HepG2 (cell line): Measurements from ENCODE around the gene PERP. TPM values are rescaled to one million over a fixed set of nuclear protein-coding genes. Genes with fewer than 3 reads are reported as not detected.

Experiments used
- CBX5 ChIP-seq: sonication (generic); formaldehyde crosslinking; IDR thresholded peaks from 2 replicates; pipeline ENCODE4 v1.4.0; 2020; ENCODE audit warnings: missing genetic modification reagents, borderline replicate concordance
- FOXJ3 ChIP-seq: sonication (generic); formaldehyde crosslinking; IDR thresholded peaks from 2 replicates; pipeline ENCODE4 v1.4.0; 2020; ENCODE audit warnings: missing genetic modification reagents, mild to moderate bottlenecking, borderline replicate concordance
- HMGXB3 ChIP-seq: sonication (generic); formaldehyde crosslinking; IDR thresholded peaks from 2 replicates; pipeline ENCODE4 v1.4.0; 2020; ENCODE audit warnings: missing genetic modification reagents, borderline replicate concordance
- KDM5A ChIP-seq: fragments of 200-600 bp; sonication (generic); IDR thresholded peaks from 2 replicates; pipeline ENCODE4 v1.7.0; 2018; ENCODE audit warnings: antibody characterized with exemption, mild to moderate bottlenecking, low read length, borderline replicate concordance
- MED1 ChIP-seq: sonication (generic); formaldehyde crosslinking; IDR thresholded peaks from 2 replicates; pipeline ENCODE4 v1.4.0; 2020; ENCODE audit warnings: missing genetic modification reagents
- MEIS2 ChIP-seq: sonication (generic); formaldehyde crosslinking; IDR thresholded peaks from 2 replicates; pipeline ENCODE4 v1.9.0; 2021; ENCODE audit warnings: mild to moderate bottlenecking, missing genetic modification reagents
- MLX ChIP-seq: IDR thresholded peaks from 2 replicates; pipeline ENCODE4 v1.6.1; 2016
- MNT ChIP-seq: fragments of 450-650 bp; IDR thresholded peaks from 2 replicates; pipeline ENCODE4 v1.6.1; 2016
- MTA3 ChIP-seq: sonication (generic); formaldehyde crosslinking; IDR thresholded peaks from 2 replicates; pipeline ENCODE4 v1.4.0; 2020; ENCODE audit warnings: missing genetic modification reagents
- MZF1 ChIP-seq: sonication (generic); formaldehyde crosslinking; IDR thresholded peaks from 2 replicates; pipeline ENCODE4 v1.8.1; 2023; ENCODE audit warnings: mild to moderate bottlenecking, missing genetic modification reagents, borderline replicate concordance
- NONO ChIP-seq, 2 experiments: fragments of 450-650 bp in 1 of 2; sonication (generic) in 1 of 2; formaldehyde crosslinking in 1 of 2; IDR thresholded peaks in 1 of 2; conservative IDR thresholded peaks in 1 of 2; 2 replicates each; pipeline versions ENCODE4 v1.6.1 to v1.8.0; 2017 to 2022; ENCODE audit warnings: mild to moderate bottlenecking in 1 of 2, missing genetic modification reagents in 1 of 2, moderate library complexity in 1 of 2
- RORA ChIP-seq: sonication (generic); formaldehyde crosslinking; IDR thresholded peaks from 2 replicates; pipeline ENCODE4 v1.5.0; 2020; ENCODE audit warnings: mild to moderate bottlenecking, missing genetic modification reagents, moderate library complexity
- SAP130 ChIP-seq: IDR thresholded peaks from 2 replicates; pipeline ENCODE4 v1.6.1; 2016; ENCODE audit warnings: low read depth
- SIN3A ChIP-seq: IDR thresholded peaks from 2 replicates; pipeline ENCODE4 v1.6.1; 2011; ENCODE audit warnings: low read depth, mild to moderate bottlenecking, control low read depth, low read length, borderline replicate concordance
- TAF15 ChIP-seq: fragments of 200-400 bp; formaldehyde crosslinking; IDR thresholded peaks from one replicate; pipeline ENCODE4 v1.6.1; 2018; ENCODE audit warnings: mild to moderate bottlenecking, low read depth, low read length; ENCODE audit not compliant: poor library complexity, severe bottlenecking
- ZBTB46 ChIP-seq: sonication (generic); formaldehyde crosslinking; IDR thresholded peaks from 2 replicates; pipeline ENCODE4 v1.4.0; 2020; ENCODE audit warnings: mild to moderate bottlenecking, missing genetic modification reagents, borderline replicate concordance
- ZNF20 ChIP-seq: sonication (generic); formaldehyde crosslinking; IDR thresholded peaks from 2 replicates; pipeline ENCODE4 v1.4.0; 2020; ENCODE audit warnings: mild to moderate bottlenecking, moderate library complexity, missing genetic modification reagents
- ZNF335 ChIP-seq: sonication (generic); formaldehyde crosslinking; IDR thresholded peaks from 2 replicates; pipeline ENCODE4 v1.4.0; 2020; ENCODE audit warnings: missing genetic modification reagents
- ZNF350 ChIP-seq: sonication (generic); formaldehyde crosslinking; IDR thresholded peaks from 2 replicates; pipeline ENCODE4 v1.4.0; 2020; ENCODE audit warnings: mild to moderate bottlenecking, low read depth, missing genetic modification reagents, borderline replicate concordance
- ZNF788 ChIP-seq: sonication (generic); formaldehyde crosslinking; IDR thresholded peaks from 2 replicates; pipeline ENCODE4 v1.5.0; 2020; ENCODE audit warnings: mild to moderate bottlenecking, missing genetic modification reagents, borderline replicate concordance
- polyA plus RNA-seq, 8 experiments: library from polyadenylated mRNA; depleted of rRNA in 3 of 8; stranded (reverse) in 7 of 8; unstranded in 1 of 8; fragments of >200 nt; fragmentation: Illumina TruSeq in 4 of 8; extraction: Trizol in 4 of 8; gene quantifications; 2 replicates each; pipeline versions ENCODE4 v1.2.1 to v1.2.3, GENCODE V29; 2011 to 2016; ENCODE audit warnings: low read depth in 4 of 8, missing spikeins in 1 of 8, mixed read lengths in 1 of 8; ENCODE audit not compliant: insufficient read depth in 1 of 8
- total RNA-seq, 5 experiments: library from RNA; depleted of rRNA; stranded (reverse); fragments of >200 nt; fragmentation: Illumina TruSeq; extraction: Trizol; gene quantifications; 2 replicates each; pipeline ENCODE4 v1.2.3, GENCODE V29; 2016; ENCODE audit warnings: low read depth in 1 of 5

The PERP gene
- total and polyA plus RNA-seq, 2 of the 13 experiments (the other 11 are each of a cell fraction or from before 2014, with no cell fraction given), result 26.0 to 53.0 TPM

DNA sequence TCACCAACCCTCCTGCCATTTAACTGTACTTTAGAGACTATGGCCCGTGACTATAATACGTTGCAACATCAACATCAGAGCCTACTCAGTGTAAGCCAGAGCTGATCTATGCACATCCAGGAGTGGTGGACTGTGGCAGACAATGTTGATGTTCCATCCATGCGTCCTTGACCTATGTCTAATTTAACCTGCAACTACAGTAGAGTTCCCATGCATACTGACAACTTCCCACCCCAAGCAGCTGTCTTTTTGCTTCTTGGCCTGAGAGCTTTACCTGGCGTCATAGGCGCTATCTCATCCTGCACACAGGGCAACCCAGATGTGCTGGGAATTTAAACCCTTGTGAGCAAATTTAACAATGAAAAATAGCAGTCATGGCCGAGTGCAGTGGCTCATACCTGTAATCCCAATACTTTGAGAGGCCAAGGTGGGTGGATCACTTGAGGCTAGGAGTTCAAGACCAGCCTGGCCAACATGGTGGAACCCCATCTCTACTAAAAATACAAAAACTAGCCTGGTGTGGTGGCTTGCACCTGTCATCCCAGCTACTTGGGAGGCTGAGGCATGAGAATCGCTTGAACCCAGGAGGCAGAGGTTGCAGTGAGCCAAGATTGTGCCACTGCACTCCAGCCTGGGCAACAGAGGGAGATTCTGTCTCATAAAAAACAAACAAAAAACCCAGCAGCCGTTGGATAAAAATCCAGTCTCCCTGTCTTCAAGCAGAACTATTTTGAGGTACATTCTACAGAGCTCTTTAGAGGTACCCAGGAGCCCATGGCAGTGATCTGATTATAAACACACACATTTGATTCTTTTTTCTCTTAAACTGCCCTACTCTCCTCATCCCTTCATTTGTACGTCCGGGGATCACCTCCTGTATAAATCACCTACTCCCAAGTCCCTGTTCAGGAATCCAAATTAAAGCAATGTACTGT is 22.0 kb downstream of the PERP start (continued):
- TF ChIP-seq TAF15 (no peak), FOXJ3 (CRISPR knock-in tag) (peak; percentile 71; the same call in 1 of the 2 replicates), RORA (no peak), NONO (IDR thresholded peaks at IDR 0.05) (no peak), NONO (CRISPR knock-in tag; conservative IDR thresholded peaks at IDR 0.05) (peak; percentile 79; the same call in 1 of the 2 replicates), ZNF335 (CRISPR knock-in tag) (no peak), ZBTB46 (CRISPR knock-in tag) (no peak), HMGXB3 (CRISPR knock-in tag) (peak; percentile 57; the same call in 1 of the 2 replicates), MLX (CRISPR knock-in tag) (peak; percentile 79), ZNF350 (CRISPR knock-in tag) (peak; percentile 60; the same call in 1 of the 2 replicates), CBX5 (CRISPR knock-in tag) (peak; percentile 77; the same call in 1 of the 2 replicates), MTA3 (CRISPR knock-in tag) (no peak), ZNF20 (CRISPR knock-in tag) (no peak), ZNF788 (peak; percentile 49; the same call in 1 of the 2 replicates), KDM5A (no peak), SIN3A (no peak; the same call in 1 of the 2 replicates), MZF1 (CRISPR knock-in tag) (no peak), SAP130 (CRISPR knock-in tag) (peak; percentile 94), MNT (0 out of 2 replicates have a peak, but pooled peaks have one; percentile 22), MED1 (peak; percentile 85), MEIS2 (peak; percentile 89)
